ENCODE data around the gene MTRR. TPM values are rescaled to one million over a fixed set of nuclear protein-coding genes. Genes with fewer than 3 reads are reported as not detected.

Gene MTRR
- total and polyA plus RNA-seq, 2 donors (not counting 1 experiment from before 2014, with no cell fraction given), result 25.5 to 67.8 TPM

- Histone ChIP-seq H3K9me3 (ENCODE audit: control extremely low read depth in 1 of 3, control insufficient read depth in 2 of 3, insufficient read depth in 1 of 3, low read length in 2 of 3) (peaks cover 3 to 34% (median 8%) of the 10 kb centered on the region in 3 donors), H3K79me2 (ENCODE audit: control insufficient read depth, insufficient read depth, low read length) (no peaks in the 10 kb centered on the region), H3K36me3 (replicated peaks in 1 of 2; ENCODE audit: control extremely low read depth in 1 of 2, control insufficient read depth in 1 of 2, extremely low read depth in 1 of 2, insufficient read depth in 2 of 2, low read length in 1 of 2) (peaks cover 2 to 13% of the 10 kb centered on the region in 2 experiments), H3K4me3 (ENCODE audit: control extremely low read depth in 1 of 5, extremely low read depth in 1 of 5, insufficient read depth in 1 of 5, low read depth in 2 of 5, low read length in 4 of 5) (no peak overlapping the region), H3K27me3 (replicated peaks in 1 of 4; ENCODE audit: control extremely low read depth in 1 of 4, control insufficient read depth in 3 of 4, insufficient read depth in 4 of 4, low read length in 3 of 4) (no peaks in the 10 kb centered on the region), H2AFZ (ENCODE audit: insufficient read depth, low read depth, low read length, poor library complexity, severe bottlenecking) (no peak overlapping the region), H3K9ac (ENCODE audit: low read length) (no peak overlapping the region), H3K4me2 (replicated peaks; ENCODE audit: low read depth, low read length, poor library complexity, severe bottlenecking) (no peak overlapping the region), H3K27ac (ENCODE audit: low read length in 2 of 2) (no peak overlapping the region), H3K4me1 (ENCODE audit: control insufficient read depth in 2 of 2, insufficient read depth in 2 of 2, low read length in 2 of 2) (no peaks in the 10 kb centered on the region), H4K20me1 (ENCODE audit: control insufficient read depth, insufficient read depth, low read length, poor library complexity, severe bottlenecking) (no peaks in the 10 kb centered on the region)
- Mint-ChIP-seq H3K27me3 (no peaks in the 10 kb centered on the region), H3K9me3 (ENCODE audit: insufficient read depth) (peaks cover 10% of the 10 kb centered on the region), H3K27ac (no peak overlapping the region), H3K4me1 (no peaks in the 10 kb centered on the region), H3K4me3 (no peak overlapping the region)
- no peak for TF ChIP-seq EZH2 (IDR thresholded peaks at IDR 0.05; ENCODE audit: borderline replicate concordance, insufficient read depth, low read depth, low read length, poor library complexity, severe bottlenecking)
- no peak for TF ChIP-seq CTCF (IDR thresholded peaks at IDR 0.05)
- ATAC-seq (ENCODE audit: low read depth) (no peak), DNase-seq (no peak)
- WGBS (ENCODE audit: insufficient coverage), result no CpG with 5 or more reads among the region's 1 CpG
- ChIA-PET POLR2A (no interaction called here), CTCF (no interaction called here)
- intact Hi-C loops (cut with micrococcal nuclease), result no loop called here
Observed at GRCh38 chr5:7907612-7908011, 38.7 kb downstream of the MTRR start.

DNA sequence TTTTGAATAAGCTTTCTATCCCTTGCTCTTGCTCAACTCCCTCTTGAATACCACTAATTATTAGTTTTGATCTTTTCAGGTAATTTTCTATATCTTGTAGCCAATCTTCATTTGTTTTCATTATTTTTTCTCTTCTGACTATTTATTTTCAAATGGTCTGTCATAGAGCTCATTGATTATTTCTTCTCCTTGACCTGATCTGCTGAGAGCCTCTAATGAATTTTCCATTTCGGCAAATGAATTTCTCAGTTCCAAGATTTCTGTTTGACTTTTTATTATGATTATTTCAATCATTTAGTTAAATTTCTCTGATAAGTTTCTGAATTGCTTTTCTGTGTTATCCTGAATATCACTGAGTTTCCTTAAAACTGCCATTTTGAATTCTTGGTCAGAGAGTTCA, 39.4 kb downstream of the MTRR start:
- Histone ChIP-seq H3K4me2 (replicated peaks; ENCODE audit: low read depth, low read length, poor library complexity, severe bottlenecking) (no peak overlapping the region), H3K27me3 (replicated peaks in 1 of 4; ENCODE audit: control extremely low read depth in 1 of 4, control insufficient read depth in 3 of 4, insufficient read depth in 4 of 4, low read length in 3 of 4) (no peaks in the 10 kb centered on the region), H3K79me2 (ENCODE audit: control insufficient read depth, insufficient read depth, low read length) (no peaks in the 10 kb centered on the region), H3K36me3 (replicated peaks in 1 of 2; ENCODE audit: control extremely low read depth in 1 of 2, control insufficient read depth in 1 of 2, extremely low read depth in 1 of 2, insufficient read depth in 2 of 2, low read length in 1 of 2) (peaks cover 2 to 7% of the 10 kb centered on the region in 2 experiments), H3K4me3 (ENCODE audit: control extremely low read depth in 1 of 5, extremely low read depth in 1 of 5, insufficient read depth in 1 of 5, low read depth in 2 of 5, low read length in 4 of 5) (no peak overlapping the region), H3K9ac (ENCODE audit: low read length) (no peak overlapping the region), H4K20me1 (ENCODE audit: control insufficient read depth, insufficient read depth, low read length, poor library complexity, severe bottlenecking) (no peaks in the 10 kb centered on the region), H3K4me1 (ENCODE audit: control insufficient read depth in 2 of 2, insufficient read depth in 2 of 2, low read length in 2 of 2) (no peaks in the 10 kb centered on the region), H3K9me3 (ENCODE audit: control extremely low read depth in 1 of 3, control insufficient read depth in 2 of 3, insufficient read depth in 1 of 3, low read length in 2 of 3) (peaks cover 3 to 35% (median 8%) of the 10 kb centered on the region in 3 donors), H2AFZ (ENCODE audit: insufficient read depth, low read depth, low read length, poor library complexity, severe bottlenecking) (no peak overlapping the region), H3K27ac (ENCODE audit: low read length in 2 of 2) (no peak overlapping the region)
- ChIA-PET POLR2A (no interaction called here), CTCF (no interaction called here)
- no peaks in the 10 kb centered on the region for H3K27me3 Mint-ChIP-seq
- no peak for DNase-seq
- no peak for ATAC-seq (ENCODE audit: low read depth)
- TF ChIP-seq CTCF (IDR thresholded peaks at IDR 0.05), result no peak
- no peak for TF ChIP-seq EZH2 (IDR thresholded peaks at IDR 0.05; ENCODE audit: borderline replicate concordance, insufficient read depth, low read depth, low read length, poor library complexity, severe bottlenecking)
- H3K9me3 Mint-ChIP-seq (ENCODE audit: insufficient read depth), result peaks cover 17% of the 10 kb centered on the region
- no peak overlapping the region for H3K4me3 Mint-ChIP-seq
- no CpG with 5 or more reads among the region's 1 CpG for WGBS (ENCODE audit: insufficient coverage)
- intact Hi-C loops (cut with micrococcal nuclease), result no loop called here
- H3K4me1 Mint-ChIP-seq, result no peaks in the 10 kb centered on the region
- no peak overlapping the region for H3K27ac Mint-ChIP-seq

Measured in B cell (primary cell).